Measurements from ENCODE around the gene DNAJC28.
A peak's percentile ranks its signal among the peaks of the same experiment; 100 is the strongest.
"Not testable (repeated sequence)": the region's sequence is repeated elsewhere in the genome, so short reads cannot be mapped to it uniquely, and the experiment has no call there.

The DNAJC28 gene

GRCh38 chr21:33480481-33481103 is 10.9 kb downstream of the DNAJC28 start:
- DNase-seq, result no peak

GRCh38 chr21:33479679-33480480 is 11.6 kb downstream of the DNAJC28 start, which contains the start of gene TMEM50B:
TMEM50B (minus strand) TSS chr21:33479974; CDS start chr21:33468885, 11,089 bp downstream.
- DNase-seq, result peak; percentile 97

- DNase-seq, result peak; percentile 46
Observed at GRCh38 chr21:33478935-33479678, 12.4 kb downstream of the DNAJC28 start.

GRCh38 chr21:33478182-33478581 is 13.3 kb downstream of the DNAJC28 start:
- DNase-seq, result no peak

- no peak for DNase-seq
Observed at GRCh38 chr21:33477066-33477465, 14.4 kb downstream of the DNAJC28 start.

- DNase-seq, result no peak
Observed at GRCh38 chr21:33473344-33473743, 18.2 kb downstream of the DNAJC28 start.

- DNase-seq, result no peak
Observed at GRCh38 chr21:33470701-33471100, 20.8 kb downstream of the DNAJC28 start.

GRCh38 chr21:33469183-33469582 is 22.3 kb downstream of the DNAJC28 start:
- not testable (repeated sequence) for DNase-seq

GRCh38 chr21:33461538-33462250 is 29.8 kb downstream of the DNAJC28 start:
- no peak for DNase-seq

- no peak for DNase-seq
Observed at GRCh38 chr21:33458861-33459260, 32.7 kb downstream of the DNAJC28 start.

- DNase-seq, result no peak
Observed at GRCh38 chr21:33455686-33456446, 35.6 kb downstream of the DNAJC28 start.

- DNase-seq, result no peak
Observed at GRCh38 chr21:33452362-33452761, 39.2 kb downstream of the DNAJC28 start.

GRCh38 chr21:33451634-33452071 is 39.9 kb downstream of the DNAJC28 start:
- no peak for DNase-seq

GRCh38 chr21:33449616-33450015 is 41.9 kb downstream of the DNAJC28 start:
- no peak for DNase-seq

- DNase-seq, result not testable (repeated sequence)
Observed at GRCh38 chr21:33446620-33447019, 44.9 kb downstream of the DNAJC28 start.

GRCh38 chr21:33444499-33444898 is 47.0 kb downstream of the DNAJC28 start:
- no peak for DNase-seq

GRCh38 chr21:33443194-33443593 is 48.3 kb downstream of the DNAJC28 start:
- DNase-seq, result no peak

GRCh38 chr21:33441489-33442477 is 49.7 kb downstream of the DNAJC28 start:
- no peak for DNase-seq
